Activated CD8-positive, alpha-beta memory T cell treated with anti-CD3 and anti-CD28 coated beads, Interleukin-2, amount 50 U/mL, for 24 hours (primary cell): ENCODE data around the gene PAFAH2.
"Not testable (repeated sequence)": the region's sequence is repeated elsewhere in the genome, so short reads cannot be mapped to it uniquely, and the experiment has no call there.

Source experiments
- DNase-seq: peaks from one replicate; pipeline ENCODE4 v3.0.0-alpha.2; 2020; ENCODE audit errors: extremely low read depth

PAFAH2 gene

DNA sequence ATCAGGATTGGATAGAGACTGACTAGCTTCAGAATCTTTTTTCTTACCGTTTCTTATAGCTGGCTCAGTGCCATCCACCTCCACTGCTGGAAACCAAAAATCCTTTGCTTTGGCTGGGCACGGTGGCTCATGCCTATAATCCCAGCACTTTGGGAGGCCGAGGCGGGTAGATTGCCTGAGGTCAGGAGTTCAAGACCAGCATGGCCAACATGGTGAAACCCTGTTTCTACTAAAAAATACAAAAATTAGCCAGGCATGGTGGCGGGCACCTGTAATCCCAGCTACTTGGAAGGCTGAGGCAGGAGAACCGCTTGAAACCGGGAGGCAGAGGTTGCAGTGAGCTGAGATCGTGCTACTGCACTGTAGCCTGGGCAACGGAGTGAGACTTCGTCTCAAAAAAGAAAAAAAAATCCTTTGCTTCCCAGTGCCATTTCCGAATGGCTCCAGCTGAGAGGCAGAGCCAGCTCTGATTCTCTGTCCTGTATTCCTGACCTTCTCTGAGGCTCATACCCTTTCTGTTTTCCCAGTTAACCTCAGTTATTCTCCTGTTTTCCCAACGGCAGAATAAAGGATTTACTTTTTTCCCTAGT lies 65.0 kb downstream of the PAFAH2 start:
- DNase-seq: not testable (repeated sequence)

DNA sequence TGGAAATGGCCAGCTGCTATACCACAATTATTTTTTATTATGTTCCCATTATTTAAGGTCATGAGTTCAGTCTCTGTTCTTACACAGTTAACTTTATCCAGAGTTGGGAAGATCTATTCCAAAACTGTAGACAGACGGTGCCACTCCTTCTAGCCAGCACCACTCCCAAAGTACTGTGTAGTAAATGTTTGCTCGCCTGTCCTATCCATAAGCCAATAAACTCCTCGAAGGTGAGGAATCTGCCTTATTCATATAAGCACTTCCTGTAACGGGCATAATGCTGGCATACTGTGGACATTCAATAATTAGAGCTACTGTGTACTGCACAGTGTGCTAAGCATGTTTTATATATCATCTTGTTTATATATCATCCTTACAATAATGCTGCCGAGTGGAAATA lies 65.5 kb downstream of the PAFAH2 start:
- DNase-seq: no peak

DNA sequence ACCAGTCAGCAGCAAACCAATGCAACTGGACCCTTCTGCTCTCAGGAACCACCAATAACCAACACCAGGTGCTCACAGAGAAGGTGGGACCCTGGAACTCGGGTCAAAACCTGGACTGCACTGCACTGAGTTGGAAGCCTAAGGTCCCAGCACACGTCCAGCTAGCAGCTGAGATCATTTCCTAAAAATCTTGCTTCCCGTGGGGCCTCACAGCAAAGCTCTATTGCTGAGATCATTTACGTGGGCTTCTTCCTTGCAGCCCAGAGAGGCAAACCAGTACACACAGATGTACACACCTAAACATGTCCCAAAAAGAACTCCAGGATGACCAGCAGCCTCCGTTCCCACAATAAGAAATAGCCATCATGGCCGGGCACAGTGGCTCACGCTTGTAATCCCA lies 68.8 kb downstream of the PAFAH2 start:
- DNase-seq: no peak

DNA sequence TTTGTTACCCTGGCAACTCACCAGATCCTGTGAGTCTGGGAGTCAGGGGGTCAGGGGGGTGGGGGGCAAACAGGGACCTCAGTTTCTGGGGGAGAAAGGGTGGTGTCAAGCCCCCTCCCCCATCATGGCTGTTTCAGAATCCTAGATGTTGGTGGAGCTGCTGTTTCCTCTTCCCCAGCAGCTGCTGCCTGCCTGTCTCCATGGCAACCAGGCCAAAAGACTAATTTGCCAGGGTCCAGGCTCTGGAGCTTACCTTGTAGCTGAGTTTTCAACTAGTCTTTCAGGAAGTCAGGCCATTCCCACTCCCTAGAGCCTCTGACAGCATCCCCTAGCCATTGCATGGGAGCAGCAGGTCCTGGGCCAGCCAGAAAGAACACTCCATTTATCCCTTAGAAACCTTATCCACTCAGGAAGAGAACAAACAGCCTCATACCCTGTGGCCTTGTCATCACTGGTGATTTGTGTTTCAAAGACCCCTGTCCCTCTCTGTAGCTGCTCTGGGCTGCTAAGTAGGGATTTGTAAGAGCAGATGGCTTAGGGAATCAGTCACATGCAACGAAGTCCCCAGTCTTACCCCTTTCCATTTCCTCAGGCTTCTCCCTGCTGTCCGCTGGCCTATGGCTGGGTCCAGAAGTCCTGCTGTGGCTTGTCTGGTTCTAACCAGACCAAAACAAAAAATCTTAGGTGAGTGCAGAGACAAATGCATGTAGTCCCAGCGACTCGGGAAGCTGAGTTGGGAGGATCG lies 70.2 kb downstream of the PAFAH2 start:
- no peak for DNase-seq

DNA sequence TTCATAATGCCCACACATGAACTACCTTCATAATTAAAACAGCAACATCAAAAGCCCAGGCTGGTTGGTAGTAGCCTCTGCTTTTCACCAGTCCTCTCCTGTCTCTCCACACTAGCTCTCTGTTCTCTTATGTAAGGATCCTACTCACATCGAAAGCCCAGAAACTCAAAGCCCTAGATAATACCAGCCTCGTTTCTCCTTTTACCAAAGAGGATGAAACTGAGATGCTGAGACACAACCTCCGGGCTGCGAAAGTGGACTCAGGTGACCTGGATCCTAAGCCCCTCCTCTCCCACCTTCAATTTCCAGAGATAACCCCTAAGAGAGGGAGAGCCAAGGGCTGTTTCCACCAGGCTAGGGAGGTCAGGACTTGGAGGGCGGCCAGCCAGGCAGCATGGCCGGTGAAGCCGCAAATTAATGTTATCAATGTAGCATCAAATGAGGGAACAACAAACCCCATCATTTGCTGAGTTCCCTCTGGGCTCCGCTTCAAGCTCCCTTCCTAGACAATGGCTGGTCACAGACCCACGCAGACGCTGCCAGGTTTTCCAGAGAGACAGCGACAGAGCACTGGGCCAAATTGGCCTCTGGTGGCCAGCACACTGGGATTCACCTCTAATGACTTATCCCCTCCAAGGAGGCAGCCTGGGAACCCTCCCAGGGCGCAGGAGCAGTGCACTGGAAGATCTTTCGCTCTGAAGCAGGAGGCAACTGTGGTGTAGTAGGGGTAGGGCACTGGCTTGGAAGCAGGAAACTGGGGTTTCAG lies 70.9 kb downstream of the PAFAH2 start:
- no peak for DNase-seq

DNA sequence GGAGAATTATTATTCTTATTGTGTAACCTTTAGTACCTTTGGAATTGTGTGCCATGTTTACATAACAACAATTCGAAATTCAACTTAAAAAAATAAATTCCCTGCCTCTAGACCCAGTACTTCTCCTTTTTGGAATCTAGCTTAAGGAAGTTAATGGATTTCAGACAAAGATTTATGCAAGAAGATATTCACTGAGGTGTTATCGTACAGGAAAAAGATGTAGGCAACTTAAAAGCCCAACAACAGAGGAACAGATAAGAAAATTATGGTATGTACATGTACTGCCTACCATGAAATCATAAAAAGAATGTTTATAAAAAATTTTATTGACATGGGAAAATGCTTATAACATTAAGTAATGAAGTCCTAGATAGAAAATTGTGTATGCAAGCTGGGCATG lies 73.4 kb downstream of the PAFAH2 start:
- no peak for DNase-seq

DNA sequence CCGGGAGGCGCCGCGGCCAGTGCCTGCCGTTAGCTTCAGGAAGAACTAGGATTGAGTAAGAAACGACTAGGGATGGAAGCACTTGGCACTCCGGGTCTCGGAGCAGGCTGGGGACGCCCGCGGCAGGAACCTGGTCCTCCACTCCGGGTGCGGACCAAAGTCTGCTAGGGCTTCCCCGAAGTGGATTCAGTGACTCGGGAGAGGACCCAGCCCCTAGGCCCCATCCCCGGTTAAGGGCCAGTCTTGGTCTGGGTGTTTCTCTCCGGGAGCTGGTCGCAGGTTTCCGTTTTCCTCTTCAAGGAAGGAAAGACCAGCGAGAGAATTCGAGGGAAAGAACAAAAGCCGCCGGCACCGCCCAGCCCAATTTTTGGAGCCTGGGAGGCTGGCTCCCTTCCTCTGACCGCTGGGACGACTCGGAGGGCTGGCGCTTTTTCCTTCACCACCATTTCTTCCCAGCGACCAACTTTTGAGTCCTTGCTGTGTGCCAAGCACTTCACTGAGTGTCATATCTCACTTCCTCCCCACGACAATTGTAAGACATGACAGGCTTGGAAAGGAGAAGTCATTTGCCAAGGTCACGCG lies 74.8 kb downstream of the PAFAH2 start:
- DNase-seq: no peak

DNA sequence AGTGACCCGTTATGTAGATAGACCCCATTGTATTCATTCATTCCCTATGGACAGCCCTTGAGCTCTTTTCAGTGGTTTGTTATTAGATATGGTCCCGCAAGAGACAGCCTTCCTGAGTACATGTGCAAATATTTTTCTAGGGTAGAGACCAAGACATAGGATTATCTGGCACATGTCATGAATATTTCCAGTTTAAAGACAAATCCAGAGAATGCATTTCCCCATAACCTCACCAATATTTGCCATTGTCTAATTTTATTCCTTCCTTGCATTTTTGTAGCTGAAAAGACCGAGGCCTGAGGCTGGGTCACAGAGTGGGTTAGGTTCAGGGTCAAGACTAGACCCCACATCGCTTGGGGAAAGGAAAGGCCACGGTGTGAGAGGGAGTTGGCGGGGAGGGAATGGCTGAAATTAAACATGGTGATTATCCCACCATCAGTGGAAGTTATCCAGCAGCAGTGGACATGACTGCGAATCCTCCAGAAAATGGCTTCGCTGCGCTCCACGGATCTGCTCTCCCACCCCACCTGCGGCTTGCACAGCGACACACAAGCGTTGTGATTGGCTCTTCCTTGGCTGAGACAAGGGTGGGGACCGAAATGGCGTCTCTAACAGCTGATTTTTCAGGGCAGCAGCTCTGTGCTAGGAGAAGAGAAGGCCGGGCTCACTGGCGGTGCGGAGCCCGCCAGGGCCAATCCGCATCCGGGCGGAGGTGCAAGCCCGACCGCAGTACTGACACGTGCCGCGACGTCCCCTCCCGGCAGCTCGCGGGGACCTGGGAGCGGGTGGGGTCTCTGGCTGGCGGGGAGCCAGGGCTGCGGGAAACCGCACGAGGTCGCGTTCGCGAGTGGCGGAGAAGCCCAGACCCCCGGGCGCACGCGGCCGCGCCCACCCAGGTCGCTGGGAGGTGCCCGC lies 75.5 kb downstream of the PAFAH2 start:
- no peak for DNase-seq

DNA sequence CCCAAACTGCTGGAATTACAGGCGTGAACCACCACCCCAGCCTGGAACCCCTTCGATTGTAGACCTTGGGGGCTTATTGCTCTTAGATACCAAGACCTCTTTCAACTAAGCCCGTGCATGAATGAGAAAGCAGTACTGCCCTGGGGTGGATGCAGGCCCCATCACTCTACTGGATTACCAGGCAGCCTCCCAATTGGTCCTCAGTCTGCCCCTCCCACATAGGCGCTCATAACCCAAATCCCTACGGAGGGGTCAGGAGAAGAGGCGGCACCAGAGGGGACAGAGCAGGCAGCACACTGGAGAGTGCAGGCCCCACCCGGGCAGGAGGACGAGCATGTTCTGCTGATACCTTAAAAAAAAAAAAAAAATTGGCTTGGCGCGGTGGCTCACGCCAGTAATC lies 79.2 kb downstream of the PAFAH2 start:
- DNase-seq: no peak

DNA sequence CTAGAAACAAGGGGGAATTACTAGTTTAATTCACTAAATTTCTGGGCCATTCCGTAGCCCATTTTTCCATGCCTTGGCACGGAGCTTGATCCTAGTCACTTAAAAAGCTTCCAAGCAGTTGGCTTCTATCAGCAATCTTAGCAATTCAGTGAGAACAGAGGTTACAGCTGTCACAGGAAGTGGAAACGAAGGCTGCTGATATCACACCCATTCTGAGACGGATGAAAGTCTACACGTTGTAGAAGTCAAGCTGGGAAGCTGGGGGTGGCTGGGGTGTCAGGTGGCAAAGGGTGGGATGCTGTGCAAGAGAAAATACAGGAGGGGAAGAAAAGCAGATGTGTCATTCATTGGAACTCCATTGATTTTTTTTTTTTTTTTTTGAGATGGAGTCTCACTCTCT lies 79.9 kb downstream of the PAFAH2 start:
- no peak for DNase-seq

DNA sequence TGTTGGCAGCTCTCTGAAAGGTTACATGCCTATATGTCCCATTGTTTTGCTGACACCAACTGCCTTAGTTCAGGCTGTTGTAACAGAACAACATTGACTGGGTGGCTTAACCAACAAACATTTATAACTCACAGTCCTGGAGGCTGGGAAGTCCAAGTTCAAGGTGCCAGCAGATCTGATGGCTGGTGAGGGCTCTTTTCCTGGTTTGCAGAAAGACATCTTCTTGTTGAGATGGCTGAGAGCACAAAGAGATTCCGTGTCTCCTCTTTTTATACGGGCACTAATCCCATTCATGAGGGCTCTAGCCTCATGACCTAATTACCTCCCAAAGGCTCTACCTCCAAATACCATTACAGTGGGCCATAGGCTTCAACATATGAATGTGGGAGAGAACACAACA lies 81.4 kb downstream of the PAFAH2 start:
- DNase-seq: no peak

DNA sequence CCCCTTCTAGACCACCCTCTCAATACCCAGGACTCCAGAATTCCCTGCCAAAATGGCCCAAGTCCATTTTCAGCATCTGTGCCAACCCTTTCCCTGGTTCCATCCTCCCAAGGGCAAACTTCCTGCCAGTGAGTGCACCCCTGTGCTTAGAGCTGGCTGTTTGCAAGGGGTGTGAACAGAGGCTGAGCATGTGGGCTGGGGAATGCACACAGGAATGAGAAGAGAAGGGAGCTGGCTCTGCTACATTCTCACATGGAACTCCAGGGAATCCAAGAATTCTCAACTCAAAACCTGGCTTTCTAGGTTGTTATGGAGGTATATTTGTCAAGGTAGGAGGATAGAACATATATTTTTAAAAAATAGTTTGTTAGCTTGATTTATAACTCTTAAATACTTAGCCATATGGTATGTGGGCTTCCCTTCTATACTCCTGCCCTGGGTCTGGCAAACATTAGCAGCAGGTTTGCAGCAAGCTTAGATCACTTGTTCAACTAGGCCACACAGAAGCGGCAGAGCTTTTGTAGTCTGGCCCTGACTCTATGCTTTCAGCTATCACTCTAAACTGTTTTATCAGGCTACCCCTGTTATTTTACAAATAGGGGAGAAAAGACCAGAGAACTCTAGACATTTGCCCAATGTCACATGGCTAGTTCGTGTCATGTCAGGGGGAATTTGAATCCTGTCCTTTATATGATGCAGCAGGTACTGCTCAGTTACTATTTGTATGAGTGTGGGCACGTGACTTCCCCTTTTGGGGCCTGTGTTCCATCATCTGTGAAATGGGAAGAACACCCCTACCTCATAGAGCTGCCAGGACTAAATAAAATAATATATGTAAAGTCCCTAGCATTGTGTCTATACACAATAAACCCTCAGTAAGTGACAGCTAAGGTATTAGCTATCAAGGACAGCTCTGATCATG lies 83.5 kb downstream of the PAFAH2 start:
- DNase-seq: no peak

DNA sequence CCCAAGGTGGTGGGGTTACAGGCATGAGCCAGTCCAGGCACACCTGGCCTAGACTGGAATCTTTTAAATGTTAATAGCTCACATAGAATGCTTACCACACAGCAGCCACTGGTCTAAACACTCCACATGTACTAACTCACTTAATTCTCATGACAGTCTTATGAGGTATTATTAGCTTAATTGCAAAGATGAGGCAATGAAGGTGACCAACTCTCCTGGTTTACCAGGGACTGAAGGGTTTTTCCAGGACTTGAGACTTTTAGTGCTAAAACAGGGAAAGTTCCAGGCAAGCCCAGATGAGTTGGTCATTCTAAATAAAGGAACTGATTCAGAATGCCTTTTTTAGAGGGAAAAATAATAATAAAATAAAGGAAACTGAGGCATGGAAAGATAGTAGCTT lies 84.7 kb downstream of the PAFAH2 start:
- DNase-seq: no peak

DNA sequence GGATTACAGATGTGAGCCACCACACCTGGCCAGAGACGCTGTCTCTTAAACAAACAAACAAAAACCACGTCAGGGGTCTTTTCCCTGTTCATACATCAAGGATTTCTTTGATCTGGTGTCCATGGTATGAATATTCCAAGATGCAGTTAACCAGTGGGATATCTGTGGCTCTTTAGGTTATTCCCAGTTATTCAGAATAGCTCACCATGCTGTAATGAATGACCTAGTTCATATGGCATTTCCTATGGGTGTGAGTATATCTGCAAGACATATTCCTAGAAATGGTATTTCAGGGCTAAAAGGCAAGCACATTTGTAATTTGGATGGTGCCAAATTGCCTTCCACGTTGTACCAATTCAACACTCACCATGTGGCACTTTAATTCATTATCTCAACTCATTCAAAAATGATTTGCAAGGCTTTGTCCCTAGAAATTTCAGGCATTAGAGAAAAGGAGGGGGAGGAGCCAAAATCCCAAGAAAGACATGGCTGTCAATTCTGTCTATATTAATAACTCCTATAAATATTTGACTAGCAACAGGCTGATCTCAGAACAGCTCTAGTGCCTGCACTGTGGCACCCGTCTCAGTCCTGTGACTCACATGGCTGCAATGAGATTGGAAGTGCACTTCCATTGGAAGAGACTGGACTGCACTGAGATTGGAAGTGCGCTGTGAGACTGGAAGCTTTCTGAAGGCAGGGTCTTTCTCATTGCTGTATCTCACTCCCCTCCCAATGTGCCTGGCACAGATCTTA lies 85.6 kb downstream of the PAFAH2 start:
- DNase-seq: no peak

DNA sequence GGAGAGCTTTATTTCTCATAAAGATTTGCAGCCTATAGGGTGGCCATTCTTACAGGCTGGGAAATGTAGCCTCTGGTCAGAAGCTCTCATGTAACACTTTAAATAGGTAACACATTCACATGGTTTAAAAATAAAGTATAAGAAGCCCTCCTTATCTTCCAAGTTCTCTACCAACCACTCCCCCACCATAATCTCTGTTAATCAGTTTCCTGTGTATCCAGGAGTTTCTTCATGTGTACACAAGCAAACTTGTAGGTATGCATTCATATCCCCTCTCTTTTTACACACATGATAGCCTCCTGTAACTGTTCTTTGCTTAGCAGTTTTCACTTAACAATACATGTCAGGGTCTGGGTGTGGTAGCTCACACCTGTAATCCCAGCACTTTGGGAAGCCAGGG lies 86.7 kb downstream of the PAFAH2 start:
- no peak for DNase-seq
